Natural killer cell treated with Interleukin-12 subunit alpha and Interleukin-12 subunit beta and Interleukin-15 and Interleukin-18, amount 100 ng/mL, for 72 hours (primary cell): ENCODE measurements around the gene ZNF664. TPM values are rescaled to one million over a fixed set of nuclear protein-coding genes. Genes with fewer than 3 reads are reported as not detected.

ENCODE experiments used
- ATAC-seq, 2 donors: fragments of 150-1000 bp; cut with Tn5 transposase in 1 of 2; sonication (Bioruptor Pico), chemical (Tn5 transposase) in 1 of 2; 2 replicates each; pipeline ENCODE4 v1.10.0; 2021
- DNase-seq: peaks from one replicate; pipeline ENCODE4 v3.0.0; 2022; ENCODE audit warnings: low spot score
- H3K27ac Mint-ChIP-seq, 2 donors: 1 replicate in 1 of 2; 2 replicates in 1 of 2; pipeline ENCODE4 v1.8.0; 2022; ENCODE audit warnings: mixed read lengths in 2 of 2, mild to moderate bottlenecking in 1 of 2, moderate library complexity in 1 of 2
- H3K27me3 Mint-ChIP-seq, 2 donors: 1 replicate in 1 of 2; 2 replicates in 1 of 2; pipeline ENCODE4 v1.8.0; 2022; ENCODE audit warnings: mixed read lengths in 2 of 2
- H3K36me3 Mint-ChIP-seq: one replicate; pipeline ENCODE4 v1.8.0; 2022; ENCODE audit warnings: mixed read lengths
- H3K4me1 Mint-ChIP-seq, 2 donors: 1 replicate in 1 of 2; 2 replicates in 1 of 2; pipeline ENCODE4 v1.8.0; 2022; ENCODE audit warnings: low read depth in 2 of 2, mixed read lengths in 2 of 2, mild to moderate bottlenecking in 1 of 2
- H3K4me3 Mint-ChIP-seq: one replicate; pipeline ENCODE4 v1.8.0; 2022; ENCODE audit warnings: mixed read lengths
- H3K9me3 Mint-ChIP-seq: 2 replicates; pipeline ENCODE4 v1.8.0; 2022; ENCODE audit warnings: mixed read lengths
- total RNA-seq, 2 donors: library from RNA; stranded (reverse); gene quantifications; one replicate each; pipeline ENCODE4 v1.2.3, GENCODE V29; 2022

ZNF664 gene
- total RNA-seq, 2 donors from 2014 or later = 41.0 to 45.5 TPM

- H3K4me3 Mint-ChIP-seq = no peak overlapping the region
- H3K27me3 Mint-ChIP-seq = no peaks in the 10 kb centered on the region
- no peaks in the 10 kb centered on the region for H3K9me3 Mint-ChIP-seq
Observed at GRCh38 chr12:124006846-124007713, 34.1 kb downstream of the ZNF664 start.

GRCh38 chr12:124007826-124008570 is 35.0 kb downstream of the ZNF664 start:
- peak overlapping the region in 1 of 2 donors; percentile 41 for H3K27ac Mint-ChIP-seq
- H3K36me3 Mint-ChIP-seq = peaks cover 10% of the 10 kb centered on the region
- H3K4me1 Mint-ChIP-seq = peaks cover 27 to 31% of the 10 kb centered on the region in 2 donors
- no peak overlapping the region for H3K4me3 Mint-ChIP-seq
- no peak for ATAC-seq
- H3K9me3 Mint-ChIP-seq = no peaks in the 10 kb centered on the region
- no peaks in the 10 kb centered on the region for H3K27me3 Mint-ChIP-seq
- no peak for DNase-seq

More at GRCh38 chr12:124006846-124007713, 34.1 kb downstream of the ZNF664 start:
- Mint-ChIP-seq H3K27ac (peak overlapping the region in 1 of 2 donors; percentile 10), H3K4me1 (peaks cover 27 to 31% of the 10 kb centered on the region in 2 donors), H3K36me3 (peaks cover 4% of the 10 kb centered on the region)
- ATAC-seq (no peak), DNase-seq (no peak)

GRCh38 chr12:124008595-124008994 is 35.6 kb downstream of the ZNF664 start:
- peak overlapping the region in 1 of 2 donors; percentile 41 for H3K27ac Mint-ChIP-seq
- peaks cover 15% of the 10 kb centered on the region for H3K36me3 Mint-ChIP-seq

GRCh38 chr12:124009781-124010180 is 36.8 kb downstream of the ZNF664 start:
- H3K4me1 Mint-ChIP-seq = peaks cover 27 to 31% of the 10 kb centered on the region in 2 donors
- H3K27ac Mint-ChIP-seq = no peak overlapping the region
- ATAC-seq (no peak), DNase-seq (no peak)
- no peaks in the 10 kb centered on the region for H3K9me3 Mint-ChIP-seq
- no peak overlapping the region for H3K4me3 Mint-ChIP-seq
- H3K27me3 Mint-ChIP-seq = no peaks in the 10 kb centered on the region
- peaks cover 16% of the 10 kb centered on the region for H3K36me3 Mint-ChIP-seq

More at GRCh38 chr12:124008595-124008994, 35.6 kb downstream of the ZNF664 start:
- no peaks in the 10 kb centered on the region for H3K9me3 Mint-ChIP-seq
- no peak for ATAC-seq
- no peaks in the 10 kb centered on the region for H3K27me3 Mint-ChIP-seq
- no peak overlapping the region for H3K4me3 Mint-ChIP-seq
- H3K4me1 Mint-ChIP-seq = peaks cover 27 to 31% of the 10 kb centered on the region in 2 donors
- no peak for DNase-seq

- H3K36me3 Mint-ChIP-seq = peaks cover 16% of the 10 kb centered on the region
- no peak for DNase-seq
- peaks cover 25 to 29% of the 10 kb centered on the region in 2 donors for H3K4me1 Mint-ChIP-seq
- no peak overlapping the region for H3K4me3 Mint-ChIP-seq
- H3K27me3 Mint-ChIP-seq = no peaks in the 10 kb centered on the region
- no peak overlapping the region for H3K27ac Mint-ChIP-seq
- no peaks in the 10 kb centered on the region for H3K9me3 Mint-ChIP-seq
- no peak for ATAC-seq
Observed at GRCh38 chr12:124010687-124011086, 37.7 kb downstream of the ZNF664 start.

GRCh38 chr12:124011435-124012115 is 38.6 kb downstream of the ZNF664 start:
- ATAC-seq (no peak), DNase-seq (no peak)
- no peak overlapping the region for H3K4me3 Mint-ChIP-seq
- peaks cover 16 to 20% of the 10 kb centered on the region in 2 donors for H3K4me1 Mint-ChIP-seq
- no peaks in the 10 kb centered on the region for H3K27me3 Mint-ChIP-seq
- peaks cover 16% of the 10 kb centered on the region for H3K36me3 Mint-ChIP-seq
- no peak overlapping the region for H3K27ac Mint-ChIP-seq
- no peaks in the 10 kb centered on the region for H3K9me3 Mint-ChIP-seq

- DNase-seq (no peak), ATAC-seq (no peak)
- Mint-ChIP-seq H3K36me3 (peaks cover 16% of the 10 kb centered on the region), H3K4me1 (peaks cover 6 to 11% of the 10 kb centered on the region in 2 donors), H3K4me3 (no peak overlapping the region), H3K27me3 (no peaks in the 10 kb centered on the region), H3K27ac (no peak overlapping the region), H3K9me3 (no peaks in the 10 kb centered on the region)
Observed at GRCh38 chr12:124013073-124013472, 40.1 kb downstream of the ZNF664 start.

GRCh38 chr12:124015494-124016461 is 42.8 kb downstream of the ZNF664 start:
- no peak for ATAC-seq
- H3K27ac Mint-ChIP-seq = no peak overlapping the region
- peaks cover 16% of the 10 kb centered on the region for H3K36me3 Mint-ChIP-seq
- no peaks in the 10 kb centered on the region for H3K9me3 Mint-ChIP-seq
- peaks cover 0 to 1% of the 10 kb centered on the region in 2 donors for H3K4me1 Mint-ChIP-seq
- no peak for DNase-seq
- H3K4me3 Mint-ChIP-seq = no peak overlapping the region
- H3K27me3 Mint-ChIP-seq = no peaks in the 10 kb centered on the region

- Mint-ChIP-seq H3K9me3 (no peaks in the 10 kb centered on the region), H3K27ac (no peak overlapping the region), H3K4me1 (no peaks in the 10 kb centered on the region), H3K36me3 (peaks cover 12% of the 10 kb centered on the region), H3K27me3 (no peaks in the 10 kb centered on the region), H3K4me3 (no peak overlapping the region)
- no peak for ATAC-seq
- no peak for DNase-seq
Observed at GRCh38 chr12:124017064-124017463, 44.0 kb downstream of the ZNF664 start.

- Mint-ChIP-seq H3K4me1 (no peaks in the 10 kb centered on the region), H3K36me3 (peaks cover 2% of the 10 kb centered on the region), H3K27ac (no peak overlapping the region), H3K27me3 (no peaks in the 10 kb centered on the region), H3K4me3 (no peak overlapping the region), H3K9me3 (no peaks in the 10 kb centered on the region)
- ATAC-seq = no peak
- DNase-seq = no peak
Observed at GRCh38 chr12:124018539-124018938, 45.5 kb downstream of the ZNF664 start.

GRCh38 chr12:124019115-124019514 is 46.1 kb downstream of the ZNF664 start:
- Mint-ChIP-seq H3K9me3 (no peaks in the 10 kb centered on the region), H3K27ac (no peak overlapping the region), H3K27me3 (no peaks in the 10 kb centered on the region), H3K4me1 (no peaks in the 10 kb centered on the region), H3K36me3 (no peaks in the 10 kb centered on the region), H3K4me3 (no peak overlapping the region)
- no peak for DNase-seq
- ATAC-seq = no peak

- H3K36me3 Mint-ChIP-seq = no peaks in the 10 kb centered on the region
- no peaks in the 10 kb centered on the region for H3K9me3 Mint-ChIP-seq
- H3K27me3 Mint-ChIP-seq = no peaks in the 10 kb centered on the region
- H3K4me1 Mint-ChIP-seq = no peaks in the 10 kb centered on the region
- no peak for DNase-seq
- H3K4me3 Mint-ChIP-seq = no peak overlapping the region
- no peak for ATAC-seq
- H3K27ac Mint-ChIP-seq = no peak overlapping the region
Observed at GRCh38 chr12:124020514-124020949, 47.5 kb downstream of the ZNF664 start.

- H3K36me3 Mint-ChIP-seq = no peaks in the 10 kb centered on the region
- no peaks in the 10 kb centered on the region for H3K4me1 Mint-ChIP-seq
- no peak overlapping the region for H3K27ac Mint-ChIP-seq
- H3K4me3 Mint-ChIP-seq = no peak overlapping the region
- ATAC-seq (no peak), DNase-seq (no peak)
- H3K27me3 Mint-ChIP-seq = no peaks in the 10 kb centered on the region
- H3K9me3 Mint-ChIP-seq = no peaks in the 10 kb centered on the region
Observed at GRCh38 chr12:124021007-124021406, 48.0 kb downstream of the ZNF664 start.
